ENCODE results near the gene KRT84. TPM values are rescaled to one million over a fixed set of nuclear protein-coding genes. Genes with fewer than 3 reads are reported as not detected.

The KRT84 gene
- total and polyA plus RNA-seq, 9 of the 15 experiments (the other 6 are each of a cell fraction or from before 2014, with no cell fraction given) = not detected

DNA sequence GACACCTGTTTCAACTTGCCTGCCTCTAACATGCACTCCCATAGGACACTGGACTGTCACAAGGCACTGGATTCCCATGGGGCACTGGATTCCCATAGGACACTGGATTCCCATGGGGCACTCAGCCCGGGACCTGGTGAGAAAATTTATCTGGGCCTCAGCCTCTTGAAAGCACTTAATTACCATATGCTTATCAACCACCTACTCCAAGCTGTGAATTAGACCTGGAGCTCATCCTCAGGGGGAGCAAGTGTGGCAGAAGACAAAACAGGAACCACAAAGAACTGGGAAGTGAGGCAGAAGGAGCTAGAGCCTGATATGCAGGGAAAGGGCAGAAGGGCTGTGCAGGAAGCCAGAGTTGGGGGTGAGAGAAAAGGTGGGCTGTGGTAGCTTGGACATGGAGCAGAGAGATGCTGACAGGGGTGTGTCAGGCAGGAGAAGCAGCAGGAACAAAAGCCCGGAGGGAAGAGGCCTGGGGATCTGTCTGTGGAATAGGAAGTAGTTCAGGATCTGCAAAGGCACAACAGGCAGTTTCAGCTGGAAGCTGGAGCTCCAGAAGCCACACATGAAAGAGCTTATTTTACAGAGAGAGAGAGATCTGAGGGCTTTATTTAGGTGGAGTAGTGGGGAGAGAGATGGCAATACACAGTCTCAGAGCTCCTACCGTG lies 17.6 kb upstream of the KRT84 start:
- Histone ChIP-seq H3K9ac (ENCODE audit: insufficient read depth in 1 of 2, low read depth in 2 of 2, low read length in 2 of 2) (no peak overlapping the region), H4K20me1 (replicated peaks; ENCODE audit: control insufficient read depth, insufficient read depth, low read length) (no peaks in the 10 kb centered on the region), H3K4me1 (replicated peaks in 1 of 2; ENCODE audit: control insufficient read depth in 2 of 2, insufficient read depth in 2 of 2, low read length in 2 of 2) (no peaks in the 10 kb centered on the region), H3K79me2 (ENCODE audit: control insufficient read depth, insufficient read depth, low read length) (no peaks in the 10 kb centered on the region), H3K9me3 (replicated peaks; ENCODE audit: control insufficient read depth, insufficient read depth, low read depth, low read length) (no peaks in the 10 kb centered on the region), H3K9me1 (ENCODE audit: control insufficient read depth, insufficient read depth, low read length) (no peaks in the 10 kb centered on the region), H3K27me3 (ENCODE audit: control insufficient read depth in 2 of 2, insufficient read depth in 2 of 2, low read length in 2 of 2) (peaks cover 0 to 77% of the 10 kb centered on the region in 2 experiments; a peak in 4 of 5 replicates), H3K4me2 (ENCODE audit: insufficient read depth, low read length) (no peak overlapping the region), H2AFZ (ENCODE audit: low read depth, low read length) (no peak overlapping the region), H3K27ac (ENCODE audit: extremely low read depth, low read depth, low read length) (no peak overlapping the region), H3K36me3 (ENCODE audit: control insufficient read depth, insufficient read depth, low read length) (no peaks in the 10 kb centered on the region), H3K4me3 (no peak overlapping the region)
- TF ChIP-seq ZNF408 (CRISPR knock-in tag; IDR thresholded peaks at IDR 0.05; ENCODE audit: low read depth) = no peak
- TF ChIP-seq ZBTB2 (IDR thresholded peaks at IDR 0.05) = no peak
- TF ChIP-seq, protein P1, sequence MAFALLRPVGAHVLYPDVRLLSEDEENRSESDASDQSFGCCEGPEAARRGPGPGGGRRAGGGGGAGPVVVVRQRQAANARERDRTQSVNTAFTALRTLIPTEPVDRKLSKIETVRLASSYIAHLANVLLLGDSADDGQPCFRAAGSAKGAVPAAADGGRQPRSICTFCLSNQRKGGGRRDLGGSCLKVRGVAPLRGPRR (CRISPR knock-in tag; IDR thresholded peaks at IDR 0.05) = no peak
- no peak for TF ChIP-seq XRCC5 (IDR thresholded peaks at IDR 0.05; ENCODE audit: low read depth, low read length)
- TF ChIP-seq SMAD2 (IDR thresholded peaks at IDR 0.05; ENCODE audit: low read depth, low read length) = no peak
- TF ChIP-seq CBX8 (IDR thresholded peaks at IDR 0.05; ENCODE audit: borderline replicate concordance, extremely low read depth, low read depth, low read length, poor library complexity, severe bottlenecking) = no peak
- no peak for TF ChIP-seq KDM5B (IDR thresholded peaks at IDR 0.05; ENCODE audit: insufficient replicate concordance, low read depth, low read length)
- TF ChIP-seq, protein P2, sequence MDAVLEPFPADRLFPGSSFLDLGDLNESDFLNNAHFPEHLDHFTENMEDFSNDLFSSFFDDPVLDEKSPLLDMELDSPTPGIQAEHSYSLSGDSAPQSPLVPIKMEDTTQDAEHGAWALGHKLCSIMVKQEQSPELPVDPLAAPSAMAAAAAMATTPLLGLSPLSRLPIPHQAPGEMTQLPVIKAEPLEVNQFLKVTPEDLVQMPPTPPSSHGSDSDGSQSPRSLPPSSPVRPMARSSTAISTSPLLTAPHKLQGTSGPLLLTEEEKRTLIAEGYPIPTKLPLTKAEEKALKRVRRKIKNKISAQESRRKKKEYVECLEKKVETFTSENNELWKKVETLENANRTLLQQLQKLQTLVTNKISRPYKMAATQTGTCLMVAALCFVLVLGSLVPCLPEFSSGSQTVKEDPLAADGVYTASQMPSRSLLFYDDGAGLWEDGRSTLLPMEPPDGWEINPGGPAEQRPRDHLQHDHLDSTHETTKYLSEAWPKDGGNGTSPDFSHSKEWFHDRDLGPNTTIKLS (IDR thresholded peaks at IDR 0.05; ENCODE audit: borderline replicate concordance, low read depth) = no peak
- no peak for TF ChIP-seq TGIF2 (CRISPR knock-in tag; IDR thresholded peaks at IDR 0.05)
- TF ChIP-seq RREB1 (CRISPR knock-in tag; IDR thresholded peaks at IDR 0.05) = no peak
- CTCF ChIA-PET (ENCODE audit: low intra/inter-chr PET ratio) = no interaction called here
- in situ Hi-C loops (cut with MboI) = no loop called here
- BruUV-seq (replicated peaks) = no TSS peak
- DNase-seq (ENCODE audit: extremely low read depth in 1 of 4, low spot score in 3 of 4) (no peak), FAIRE-seq (no peak), ATAC-seq (no peak)
- intact Hi-C loops (cut with micrococcal nuclease) = no loop called here
- POLR2A ChIA-PET = interaction anchor here (0.9 kb wide), 1 partner anchor 549 kb away, joined by 3 read pairs; no protein-coding TSS in a partner anchor
- 0% methylated on average over 3 of the region's 3 CpGs for WGBS (ENCODE audit: insufficient coverage, low coverage, missing lambda C conversion rate)
